DOHH2 (cell line): ENCODE results near the gene SCFD2.

Source experiments
- H3F3A ChIP-seq: fragments of 200-600 bp; sonication (generic), shearing (Covaris generic); 2 replicates; pipeline ENCODE4 v1.6.0; 2016; ENCODE audit warnings: antibody characterized with exemption, mild to moderate bottlenecking; ENCODE audit not compliant: control insufficient read depth, insufficient read depth
- H3K27ac ChIP-seq: fragments of 200-600 bp; sonication (generic); 2 replicates; pipeline ENCODE4 v1.5.1; 2014; ENCODE audit warnings: low read depth, mild to moderate bottlenecking, low read length, moderate library complexity
- H3K27me3 ChIP-seq: fragments of 200-600 bp; sonication (generic); 2 replicates; pipeline ENCODE4 v1.6.1; 2014; ENCODE audit warnings: mild to moderate bottlenecking, low read length, mixed read lengths; ENCODE audit not compliant: control insufficient read depth
- H3K36me3 ChIP-seq: fragments of 200-600 bp; sonication (generic); 2 replicates; pipeline ENCODE4 v1.6.1; 2014; ENCODE audit warnings: mild to moderate bottlenecking, low read length, moderate library complexity, mixed read lengths; ENCODE audit not compliant: control insufficient read depth
- H3K4me1 ChIP-seq: fragments of 200-600 bp; sonication (generic); 2 replicates; pipeline ENCODE4 v1.6.1; 2014; ENCODE audit warnings: mild to moderate bottlenecking, low read length, mixed read lengths; ENCODE audit not compliant: control insufficient read depth
- H3K4me2 ChIP-seq: fragments of 200-600 bp; sonication (generic); 2 replicates; pipeline ENCODE4 v1.6.0; 2014; ENCODE audit warnings: mild to moderate bottlenecking, low read length, moderate library complexity
- H3K4me3 ChIP-seq: fragments of 200-600 bp; sonication (generic); 2 replicates; pipeline ENCODE4 v1.5.1; 2014; ENCODE audit warnings: mild to moderate bottlenecking, low read length, mixed read lengths
- H3K79me2 ChIP-seq: fragments of 200-600 bp; sonication (generic); 2 replicates; pipeline ENCODE4 v1.6.1; 2014; ENCODE audit warnings: mild to moderate bottlenecking, low read length, mixed read lengths; ENCODE audit not compliant: control insufficient read depth
- H3K9me2 ChIP-seq: fragments of 200-600 bp; sonication (generic); replicated peaks from 2 replicates; pipeline ENCODE4 v1.6.1; 2014; ENCODE audit warnings: mild to moderate bottlenecking, low read length, mixed read lengths; ENCODE audit not compliant: control insufficient read depth
- H3K9me3 ChIP-seq: fragments of 200-600 bp; sonication (generic); 2 replicates; pipeline ENCODE4 v1.6.1; 2014; ENCODE audit warnings: antibody characterized with exemption, low read length, mixed read lengths; ENCODE audit not compliant: control insufficient read depth, insufficient read depth
- H4K20me1 ChIP-seq: fragments of 200-600 bp; sonication (generic); 2 replicates; pipeline ENCODE4 v1.6.0; 2014; ENCODE audit warnings: low read depth, mild to moderate bottlenecking, antibody characterized with exemption, low read length, moderate library complexity; ENCODE audit not compliant: control insufficient read depth, insufficient read depth
- EZH2phosphoT487 ChIP-seq: fragments of 200-600 bp; sonication (generic); IDR thresholded peaks from 2 replicates; pipeline ENCODE4 v1.6.1; 2017; ENCODE audit warnings: borderline replicate concordance, mild to moderate bottlenecking, antibody characterized with exemption, low read length, moderate library complexity, mixed read lengths
- TF ChIP-seq, protein P1 (sequence below): fragments of 200-600 bp; sonication (generic); IDR thresholded peaks from one replicate; pipeline ENCODE4 v1.5.1; 2014; ENCODE audit warnings: antibody characterized with exemption, mild to moderate bottlenecking, low read depth, low read length; ENCODE audit not compliant: poor library complexity, severe bottlenecking

The SCFD2 gene

DNA sequence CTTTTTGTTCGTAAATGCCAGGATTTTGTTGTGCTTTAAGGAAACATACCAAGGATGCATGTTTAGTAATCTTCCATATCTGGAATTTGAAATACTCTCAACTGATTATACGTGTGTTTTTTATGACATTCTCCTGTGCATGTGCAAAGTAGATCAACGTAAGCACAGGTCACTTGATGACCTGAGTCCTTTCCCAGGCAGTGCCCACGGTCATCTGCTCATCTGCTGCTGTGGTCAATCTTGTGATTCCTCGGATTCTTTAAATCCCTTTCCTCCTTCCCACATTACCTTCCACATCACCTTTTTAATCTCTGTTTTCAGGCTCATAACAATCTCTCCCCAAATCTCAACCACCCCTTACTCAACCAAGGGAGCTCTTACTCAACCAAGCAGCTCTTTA is 399.7 kb downstream of the SCFD2 start:
- Histone ChIP-seq H3K27ac (no peak overlapping the region), H3K4me2 (no peak overlapping the region), H4K20me1 (no peaks in the 10 kb centered on the region)

DNA sequence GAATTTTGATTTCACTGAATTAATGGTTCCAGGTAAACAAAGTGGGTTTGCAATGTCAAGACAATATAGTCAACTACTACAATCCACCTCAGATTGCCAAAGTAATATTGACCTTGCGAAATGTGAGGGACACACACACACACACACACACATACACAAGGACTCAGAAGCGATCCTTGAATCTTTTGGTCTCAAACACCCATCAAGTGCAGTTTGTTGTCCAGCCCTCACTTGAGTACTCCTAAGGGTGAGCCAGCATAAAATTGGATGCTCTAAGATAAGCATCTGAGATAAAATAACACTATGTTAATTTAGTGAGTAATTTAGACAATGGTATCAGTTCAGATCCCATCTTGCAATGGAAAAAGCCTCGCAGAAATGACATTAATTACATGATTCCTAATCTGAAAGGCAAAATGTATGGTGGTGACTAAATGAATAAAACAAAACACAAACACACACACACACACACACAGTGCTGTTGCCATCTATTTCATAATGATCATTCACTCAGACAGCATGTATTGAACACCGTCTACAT is 401.2 kb downstream of the SCFD2 start:
- Histone ChIP-seq H3K9me2 (no peaks in the 10 kb centered on the region), H3K27me3 (no peaks in the 10 kb centered on the region), H3K79me2 (no peaks in the 10 kb centered on the region), H3K9me3 (no peaks in the 10 kb centered on the region), H3F3A (no peaks in the 10 kb centered on the region), H3K27ac (no peak overlapping the region), H3K36me3 (no peaks in the 10 kb centered on the region), H4K20me1 (no peaks in the 10 kb centered on the region), H3K4me1 (no peaks in the 10 kb centered on the region), H3K4me3 (no peak overlapping the region), H3K4me2 (no peak overlapping the region)
- no peak for TF ChIP-seq EZH2phosphoT487
- TF ChIP-seq, protein P1, sequence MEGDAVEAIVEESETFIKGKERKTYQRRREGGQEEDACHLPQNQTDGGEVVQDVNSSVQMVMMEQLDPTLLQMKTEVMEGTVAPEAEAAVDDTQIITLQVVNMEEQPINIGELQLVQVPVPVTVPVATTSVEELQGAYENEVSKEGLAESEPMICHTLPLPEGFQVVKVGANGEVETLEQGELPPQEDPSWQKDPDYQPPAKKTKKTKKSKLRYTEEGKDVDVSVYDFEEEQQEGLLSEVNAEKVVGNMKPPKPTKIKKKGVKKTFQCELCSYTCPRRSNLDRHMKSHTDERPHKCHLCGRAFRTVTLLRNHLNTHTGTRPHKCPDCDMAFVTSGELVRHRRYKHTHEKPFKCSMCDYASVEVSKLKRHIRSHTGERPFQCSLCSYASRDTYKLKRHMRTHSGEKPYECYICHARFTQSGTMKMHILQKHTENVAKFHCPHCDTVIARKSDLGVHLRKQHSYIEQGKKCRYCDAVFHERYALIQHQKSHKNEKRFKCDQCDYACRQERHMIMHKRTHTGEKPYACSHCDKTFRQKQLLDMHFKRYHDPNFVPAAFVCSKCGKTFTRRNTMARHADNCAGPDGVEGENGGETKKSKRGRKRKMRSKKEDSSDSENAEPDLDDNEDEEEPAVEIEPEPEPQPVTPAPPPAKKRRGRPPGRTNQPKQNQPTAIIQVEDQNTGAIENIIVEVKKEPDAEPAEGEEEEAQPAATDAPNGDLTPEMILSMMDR, result no peak

More for the DNA sequence above, 399.7 kb downstream of the SCFD2 start:
- Histone ChIP-seq H3K4me1 (no peaks in the 10 kb centered on the region), H3K36me3 (no peaks in the 10 kb centered on the region), H3K9me3 (no peaks in the 10 kb centered on the region), H3K27me3 (no peaks in the 10 kb centered on the region), H3K4me3 (no peak overlapping the region), H3F3A (no peaks in the 10 kb centered on the region), H3K9me2 (no peaks in the 10 kb centered on the region), H3K79me2 (no peaks in the 10 kb centered on the region)
- TF ChIP-seq, protein P1, result no peak
- no peak for TF ChIP-seq EZH2phosphoT487

DNA sequence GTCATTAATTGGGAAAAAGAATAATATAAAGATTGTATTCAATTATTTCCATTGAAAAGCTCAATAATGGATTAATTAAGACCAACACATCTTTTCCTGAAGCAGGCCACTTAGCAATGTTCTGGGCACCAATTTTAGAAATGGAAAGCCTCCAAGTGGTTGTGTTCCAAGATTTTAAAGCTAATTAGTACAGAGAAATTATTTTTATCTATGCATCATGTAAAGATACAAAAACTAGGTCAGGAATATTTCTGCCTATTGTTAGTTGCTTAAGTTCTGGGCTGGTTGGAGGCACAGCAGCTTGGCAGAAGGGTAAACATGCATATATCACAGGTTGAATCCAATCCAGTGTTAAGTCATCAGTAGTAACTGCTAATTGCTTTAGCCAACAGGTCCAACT is 401.9 kb downstream of the SCFD2 start:
- H3K9me3 ChIP-seq, result no peaks in the 10 kb centered on the region
- H4K20me1 ChIP-seq, result no peaks in the 10 kb centered on the region
- no peak overlapping the region for H3K4me2 ChIP-seq
- no peaks in the 10 kb centered on the region for H3K36me3 ChIP-seq
- H3K27ac ChIP-seq, result no peak overlapping the region
- H3K4me1 ChIP-seq, result no peaks in the 10 kb centered on the region
- no peaks in the 10 kb centered on the region for H3K79me2 ChIP-seq
- H3K4me3 ChIP-seq, result no peak overlapping the region
- TF ChIP-seq EZH2phosphoT487, result no peak
- TF ChIP-seq, protein P1, result no peak
- no peaks in the 10 kb centered on the region for H3K9me2 ChIP-seq
- H3K27me3 ChIP-seq, result no peaks in the 10 kb centered on the region
- H3F3A ChIP-seq, result no peaks in the 10 kb centered on the region
